SU-DHL-6 (cell line): ENCODE results near the gene PHKB.

Experiments
- H2AFZ ChIP-seq: fragments of 200-600 bp; sonication (generic); 2 replicates; pipeline ENCODE4 v1.6.1; 2014; ENCODE audit warnings: low read depth, mild to moderate bottlenecking, moderate library complexity, mixed read lengths, antibody characterized with exemption, low read length; ENCODE audit not compliant: severe bottlenecking
- H3F3A ChIP-seq: fragments of 200-600 bp; shearing (Covaris generic); 2 replicates; pipeline ENCODE4 v1.6.0; 2016; ENCODE audit warnings: antibody characterized with exemption, mild to moderate bottlenecking; ENCODE audit not compliant: insufficient read depth
- H3K27ac ChIP-seq: fragments of 200-600 bp; sonication (generic); 2 replicates; pipeline ENCODE4 v1.5.1; 2016; ENCODE audit warnings: low read depth, mild to moderate bottlenecking, low read length, moderate library complexity, mixed read lengths
- H3K27me3 ChIP-seq: fragments of 200-600 bp; sonication (generic), shearing (Covaris generic); 2 replicates; pipeline ENCODE4 v1.6.0; 2014; ENCODE audit warnings: mild to moderate bottlenecking, low read length
- H3K36me3 ChIP-seq: fragments of 200-600 bp; sonication (generic); 2 replicates; pipeline ENCODE4 v1.6.1; 2014; ENCODE audit warnings: mild to moderate bottlenecking, low read length, mixed read lengths
- H3K4me2 ChIP-seq: fragments of 300-600, 200-600 bp; shearing (Covaris generic), sonication (generic); 2 replicates; pipeline ENCODE4 v1.6.0; 2014; ENCODE audit warnings: low read length, low read depth, mild to moderate bottlenecking; ENCODE audit not compliant: poor library complexity, severe bottlenecking
- H3K4me3 ChIP-seq: fragments of 200-600 bp; sonication (generic); 2 replicates; pipeline ENCODE4 v1.5.1; 2014; ENCODE audit warnings: antibody characterized with exemption, low read length, mild to moderate bottlenecking, mixed read lengths; ENCODE audit not compliant: insufficient read depth, poor library complexity, severe bottlenecking
- H3K79me2 ChIP-seq: fragments of 200-600 bp; sonication (generic); 2 replicates; pipeline ENCODE4 v1.6.1; 2014; ENCODE audit warnings: mild to moderate bottlenecking, low read length, moderate library complexity; ENCODE audit not compliant: insufficient read depth
- H3K9ac ChIP-seq: fragments of 200-600 bp; sonication (generic); 2 replicates; pipeline ENCODE4 v1.7.0; 2014; ENCODE audit warnings: mild to moderate bottlenecking, low read length
- H3K9me2 ChIP-seq: fragments of 200-600 bp; sonication (generic); replicated peaks from 2 replicates; pipeline ENCODE4 v1.6.1; 2014; ENCODE audit warnings: low read length; ENCODE audit not compliant: insufficient read depth
- H3K9me3 ChIP-seq: fragments of 200-600 bp; sonication (generic); 2 replicates; pipeline ENCODE4 v1.6.1; 2014; ENCODE audit warnings: low read length, mixed read lengths; ENCODE audit not compliant: insufficient read depth
- H4K20me1 ChIP-seq: fragments of 200-600 bp; sonication (generic); 2 replicates; pipeline ENCODE4 v1.6.1; 2014; ENCODE audit warnings: low read depth, mild to moderate bottlenecking, antibody characterized with exemption, low read length, moderate library complexity, mixed read lengths
- EZH2phosphoT487 ChIP-seq: fragments of 200-600 bp; sonication (generic), shearing (Covaris generic); conservative IDR thresholded peaks from 2 replicates; pipeline ENCODE4 v1.6.1; 2018; ENCODE audit warnings: mild to moderate bottlenecking, antibody characterized with exemption, low read length, moderate library complexity, mixed read lengths
- TF ChIP-seq, protein P1 (sequence below): fragments of 200-600 bp; sonication (generic); IDR thresholded peaks from one replicate; pipeline ENCODE4 v1.5.1; 2017; ENCODE audit warnings: antibody characterized with exemption, mild to moderate bottlenecking, low read length, moderate library complexity; ENCODE audit not compliant: insufficient read depth, poor library complexity, severe bottlenecking

Gene PHKB

DNA sequence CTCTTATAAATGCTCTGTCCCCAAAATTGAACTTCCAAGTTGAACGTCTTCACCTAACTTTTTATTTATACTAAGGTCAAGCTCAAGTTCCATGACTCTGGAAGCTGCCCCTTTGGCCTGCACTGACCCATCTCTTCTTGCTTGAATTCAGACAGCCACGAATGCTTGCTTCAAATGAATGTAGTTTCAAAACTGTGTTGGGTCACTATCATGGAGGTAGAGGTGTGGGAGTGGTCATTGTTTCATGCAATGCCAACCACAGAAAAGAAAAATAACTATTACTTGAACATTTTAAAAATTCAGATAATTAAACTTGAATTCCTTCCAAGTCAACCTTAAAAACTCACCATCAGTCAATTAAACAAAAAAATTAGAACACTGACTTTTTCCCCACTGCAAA lies 2.8 kb upstream of the PHKB start:
- TF ChIP-seq, protein P1, sequence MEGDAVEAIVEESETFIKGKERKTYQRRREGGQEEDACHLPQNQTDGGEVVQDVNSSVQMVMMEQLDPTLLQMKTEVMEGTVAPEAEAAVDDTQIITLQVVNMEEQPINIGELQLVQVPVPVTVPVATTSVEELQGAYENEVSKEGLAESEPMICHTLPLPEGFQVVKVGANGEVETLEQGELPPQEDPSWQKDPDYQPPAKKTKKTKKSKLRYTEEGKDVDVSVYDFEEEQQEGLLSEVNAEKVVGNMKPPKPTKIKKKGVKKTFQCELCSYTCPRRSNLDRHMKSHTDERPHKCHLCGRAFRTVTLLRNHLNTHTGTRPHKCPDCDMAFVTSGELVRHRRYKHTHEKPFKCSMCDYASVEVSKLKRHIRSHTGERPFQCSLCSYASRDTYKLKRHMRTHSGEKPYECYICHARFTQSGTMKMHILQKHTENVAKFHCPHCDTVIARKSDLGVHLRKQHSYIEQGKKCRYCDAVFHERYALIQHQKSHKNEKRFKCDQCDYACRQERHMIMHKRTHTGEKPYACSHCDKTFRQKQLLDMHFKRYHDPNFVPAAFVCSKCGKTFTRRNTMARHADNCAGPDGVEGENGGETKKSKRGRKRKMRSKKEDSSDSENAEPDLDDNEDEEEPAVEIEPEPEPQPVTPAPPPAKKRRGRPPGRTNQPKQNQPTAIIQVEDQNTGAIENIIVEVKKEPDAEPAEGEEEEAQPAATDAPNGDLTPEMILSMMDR, result no peak
- TF ChIP-seq EZH2phosphoT487, result no peak
- Histone ChIP-seq H3K36me3 (peaks cover 20% of the 10 kb centered on the region), H3K9me3 (no peaks in the 10 kb centered on the region), H4K20me1 (no peaks in the 10 kb centered on the region), H3K79me2 (peaks cover 52% of the 10 kb centered on the region), H2AFZ (no peak overlapping the region), H3K4me3 (no peak overlapping the region), H3K9me2 (no peaks in the 10 kb centered on the region), H3K9ac (peak overlapping the region; percentile 7; the same call in 1 of the 2 replicates), H3K4me2 (peak overlapping the region; percentile 77), H3F3A (peaks cover 17% of the 10 kb centered on the region), H3K27ac (0 out of 2 replicates have a peak overlapping the region, but pooled peaks have one; percentile 37), H3K27me3 (no peaks in the 10 kb centered on the region)

DNA sequence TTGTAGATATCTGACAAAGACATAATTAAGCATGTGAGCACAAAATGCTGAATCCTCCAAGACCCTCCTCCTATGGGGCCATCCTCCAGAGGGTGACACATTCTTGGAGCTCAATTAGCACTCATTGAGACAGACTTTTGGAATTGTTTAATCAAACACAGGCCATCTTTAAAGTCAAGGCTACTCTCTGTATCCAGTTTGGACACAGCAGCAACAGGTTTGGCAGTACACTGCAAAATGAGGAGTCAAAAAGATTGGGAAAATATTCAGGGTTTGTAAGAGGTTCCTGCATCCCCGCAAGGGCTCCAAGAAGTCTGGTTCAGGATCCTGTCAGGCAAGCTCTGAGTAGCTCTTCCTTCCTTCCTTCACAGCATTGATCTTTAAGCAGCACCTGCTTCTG lies 1.5 kb upstream of the PHKB start:
- Histone ChIP-seq H3K79me2 (peaks cover 52% of the 10 kb centered on the region), H3K27me3 (no peaks in the 10 kb centered on the region), H3K9me3 (no peaks in the 10 kb centered on the region), H3K4me2 (peak overlapping the region; percentile 77), H3K27ac (peak overlapping the region; percentile 82), H3K36me3 (peaks cover 11% of the 10 kb centered on the region), H3K9me2 (no peaks in the 10 kb centered on the region), H3K9ac (peak overlapping the region; percentile 88), H4K20me1 (no peaks in the 10 kb centered on the region), H3K4me3 (peak overlapping the region; percentile 83), H3F3A (peaks cover 27% of the 10 kb centered on the region), H2AFZ (no peak overlapping the region)
- TF ChIP-seq EZH2phosphoT487, result no peak
- TF ChIP-seq, protein P1, result no peak

DNA sequence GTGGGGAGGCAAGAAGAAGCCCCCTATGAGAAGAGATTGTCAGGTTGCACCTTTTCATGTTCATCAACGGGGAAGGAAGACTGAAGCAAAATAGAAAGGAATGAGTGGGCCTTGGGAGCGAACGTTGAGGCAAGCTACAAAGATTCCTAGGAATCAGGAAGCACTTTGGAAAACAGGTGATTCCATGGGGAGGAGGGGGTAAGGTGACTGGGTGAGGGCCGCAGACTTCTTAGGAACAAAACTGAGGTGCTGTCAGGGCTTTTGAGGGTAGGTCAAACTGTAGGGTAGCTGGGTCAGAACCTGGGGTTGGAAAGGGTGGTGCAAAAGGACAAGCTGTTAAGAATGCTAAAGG lies 796 bp upstream of the PHKB start:
- H3K27me3 ChIP-seq, result no peaks in the 10 kb centered on the region
- peak overlapping the region; percentile 77 for H3K4me2 ChIP-seq
- peak overlapping the region; percentile 82 for H3K27ac ChIP-seq
- H3K79me2 ChIP-seq, result peaks cover 52% of the 10 kb centered on the region
- no peaks in the 10 kb centered on the region for H3K9me2 ChIP-seq
- H3K4me3 ChIP-seq, result peak overlapping the region; percentile 83
- peak overlapping the region; percentile 33 for H2AFZ ChIP-seq
- peaks cover 34% of the 10 kb centered on the region for H3F3A ChIP-seq
- peak overlapping the region; percentile 88 for H3K9ac ChIP-seq
- H3K36me3 ChIP-seq, result peaks cover 6% of the 10 kb centered on the region
- no peaks in the 10 kb centered on the region for H3K9me3 ChIP-seq
- no peak for TF ChIP-seq EZH2phosphoT487
- TF ChIP-seq, protein P1, result no peak
- no peaks in the 10 kb centered on the region for H4K20me1 ChIP-seq
